HPDE6-E6E7 (cell line): ENCODE results near the gene PIEZO2.

Experiments
- DNase-seq: peaks from one replicate; pipeline ENCODE4 v3.0.0; 2011; ENCODE audit warnings: missing footprints; ENCODE audit errors: extremely low spot score

PIEZO2 gene

DNA sequence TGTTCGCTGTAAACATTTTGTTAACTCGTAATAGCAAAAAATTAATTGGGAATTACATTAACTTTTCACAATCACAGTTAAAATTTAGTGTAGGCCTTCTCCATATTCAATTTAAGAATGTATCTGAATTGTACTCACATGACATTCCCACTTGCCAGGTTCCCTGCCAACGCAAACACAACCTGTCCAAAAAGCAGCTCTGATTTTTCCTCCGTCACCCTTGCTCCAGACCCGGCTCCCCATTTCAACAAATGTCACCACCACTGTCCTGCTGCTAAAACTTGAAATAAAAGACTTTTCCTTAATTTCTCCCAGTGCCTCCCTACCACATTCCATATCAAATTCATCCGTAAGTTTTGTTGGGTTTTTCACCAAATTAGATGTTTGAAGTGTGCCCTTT, 120.3 kb downstream of the PIEZO2 start:
- DNase-seq: no peak

DNA sequence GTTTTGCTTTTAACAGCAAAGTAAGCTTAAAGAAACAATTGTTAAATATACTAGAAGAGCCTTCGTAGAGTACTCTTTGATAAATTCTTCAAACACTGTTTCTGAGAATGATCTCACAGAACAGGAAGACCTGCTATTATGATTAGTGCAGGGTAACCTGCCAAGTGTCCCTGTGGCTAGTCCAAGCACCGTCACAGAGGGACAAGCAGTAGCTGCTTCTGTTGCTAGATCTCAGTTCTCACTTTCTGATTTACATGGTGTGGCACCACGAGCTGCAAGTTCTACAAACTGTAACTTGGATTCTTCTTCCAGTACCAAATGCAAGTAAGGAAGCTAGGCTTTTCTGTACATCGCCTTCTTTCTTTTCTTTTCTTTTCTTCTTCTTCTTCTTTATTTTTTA, 121.5 kb downstream of the PIEZO2 start:
- no peak for DNase-seq

DNA sequence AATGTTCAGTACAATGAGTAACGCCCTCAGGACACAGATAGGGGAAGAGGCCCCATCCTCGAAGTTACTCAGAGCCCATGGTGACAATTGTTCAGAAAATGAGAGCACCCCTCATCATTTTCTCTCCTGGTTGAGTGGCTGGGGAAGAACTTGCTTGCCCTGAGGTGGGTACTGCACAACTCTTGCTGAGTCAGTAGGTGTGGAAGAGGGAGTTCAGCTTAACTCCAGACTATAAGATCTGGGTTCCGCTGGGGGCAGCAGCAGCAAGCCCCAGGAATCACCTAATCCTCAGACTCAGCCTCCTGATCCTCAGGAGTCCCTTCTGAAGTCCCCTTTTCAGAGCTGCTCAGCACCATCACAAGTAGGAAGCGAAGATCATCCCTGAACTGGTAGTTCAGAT, 123.7 kb downstream of the PIEZO2 start:
- DNase-seq: no peak

DNA sequence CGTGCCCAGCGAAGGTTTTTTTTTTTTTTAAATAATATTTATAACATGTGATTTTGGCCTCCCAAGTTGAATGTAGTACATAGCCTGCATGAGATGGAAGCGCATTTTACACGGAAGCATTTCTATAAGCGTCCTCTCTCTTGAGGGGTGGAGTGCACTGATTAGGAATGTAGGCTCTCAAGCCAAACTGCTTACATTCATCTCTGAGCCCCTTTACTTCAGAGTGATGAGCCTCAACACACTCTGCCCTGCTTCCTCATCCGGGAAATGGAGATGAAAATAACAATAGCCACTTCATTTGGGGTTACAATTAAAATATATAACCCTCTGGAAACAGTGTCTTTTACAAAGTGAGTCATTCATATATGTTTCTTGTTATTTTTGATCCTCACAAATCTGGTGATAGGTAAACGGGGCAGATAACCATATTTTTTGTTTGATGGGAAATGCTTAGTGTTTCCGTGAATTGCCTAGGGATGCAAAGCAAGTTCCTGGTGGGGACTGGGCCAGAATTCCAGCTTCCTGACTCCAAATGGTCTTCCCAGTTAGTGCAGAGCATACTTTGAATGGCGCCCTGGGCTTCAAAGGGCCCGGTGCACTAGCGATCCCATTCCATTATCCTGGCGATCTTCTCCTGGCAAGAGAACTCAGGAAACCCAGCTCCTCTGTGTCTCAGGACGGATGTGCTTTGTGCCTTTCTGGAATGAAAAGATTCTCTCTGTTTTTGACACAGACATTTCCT, 124.3 kb downstream of the PIEZO2 start:
- DNase-seq: no peak

DNA sequence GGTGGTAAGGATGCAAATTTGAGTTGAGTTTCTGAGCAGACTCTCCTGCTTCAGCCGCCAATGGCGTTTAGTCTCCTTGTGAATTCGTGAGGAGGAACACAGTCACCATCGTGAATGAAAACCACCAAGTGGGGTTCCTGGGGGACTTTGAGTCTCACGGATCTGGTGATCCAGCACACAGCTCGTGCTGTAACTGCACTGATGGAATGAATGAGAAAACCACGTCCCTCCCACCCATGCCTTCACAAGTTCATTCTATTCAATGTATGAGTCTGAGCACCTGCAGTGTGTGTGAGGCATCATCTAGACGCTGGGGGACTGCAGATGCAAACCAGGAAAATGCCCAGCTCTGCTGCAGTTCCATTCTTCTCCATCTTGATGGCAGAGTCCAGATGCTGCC, 127.9 kb downstream of the PIEZO2 start:
- DNase-seq: no peak

DNA sequence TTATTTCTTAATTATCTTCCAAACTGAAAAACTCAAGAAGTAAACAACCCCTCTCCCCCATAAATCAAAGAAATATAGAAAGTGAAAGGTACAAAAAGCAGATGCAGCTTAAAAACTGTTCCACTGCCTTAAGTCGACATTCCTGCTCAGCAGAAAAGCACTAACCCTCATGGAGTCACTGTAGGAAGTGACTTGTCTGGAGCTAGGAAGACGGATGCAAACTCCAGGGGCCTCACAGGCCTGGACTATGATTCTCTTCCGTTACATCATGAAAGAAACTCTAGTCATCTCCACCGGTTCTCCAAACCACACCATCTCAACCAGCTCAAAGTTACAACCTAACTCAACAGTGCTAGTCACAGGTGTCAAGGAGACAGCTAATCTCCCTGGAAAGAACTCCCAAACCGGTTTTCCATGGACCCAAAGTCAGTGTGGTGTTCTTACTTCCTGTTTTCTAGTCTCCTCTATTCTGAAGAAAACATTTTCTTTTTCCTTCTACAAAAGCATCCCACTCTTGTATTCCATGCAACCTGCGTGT, 128.4 kb downstream of the PIEZO2 start:
- no peak for DNase-seq

DNA sequence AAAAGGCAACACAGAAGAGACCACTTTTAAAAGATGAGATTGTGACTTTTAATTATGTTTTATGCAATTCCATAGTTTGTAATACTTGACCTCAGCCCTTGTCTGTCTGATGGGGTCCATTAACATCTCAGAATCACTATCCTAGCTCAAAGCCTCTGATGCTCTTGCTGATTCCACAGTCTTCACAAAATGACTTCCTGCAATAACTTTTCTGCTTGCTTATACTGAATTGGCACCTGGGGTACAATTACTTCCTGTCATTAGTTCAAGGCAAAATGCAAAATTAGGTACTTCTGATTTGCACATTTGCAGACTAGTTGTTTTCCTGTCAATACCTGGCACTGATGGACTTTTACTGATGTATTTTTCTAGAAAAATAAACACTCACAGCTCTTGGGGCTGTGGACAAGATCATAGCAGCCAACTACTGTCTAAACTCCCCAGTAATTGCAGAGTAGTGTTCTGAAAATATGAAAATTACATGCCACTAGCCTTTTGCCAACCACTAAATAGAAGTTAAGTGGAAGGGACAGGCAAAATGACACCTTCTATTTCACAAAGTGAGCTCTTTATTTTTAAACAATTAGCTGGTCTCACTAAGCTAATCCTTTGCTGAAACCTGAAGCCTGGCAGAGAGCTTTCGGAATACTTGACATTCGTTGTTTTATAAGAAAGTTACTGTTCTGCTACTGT, 129.1 kb downstream of the PIEZO2 start:
- no peak for DNase-seq

DNA sequence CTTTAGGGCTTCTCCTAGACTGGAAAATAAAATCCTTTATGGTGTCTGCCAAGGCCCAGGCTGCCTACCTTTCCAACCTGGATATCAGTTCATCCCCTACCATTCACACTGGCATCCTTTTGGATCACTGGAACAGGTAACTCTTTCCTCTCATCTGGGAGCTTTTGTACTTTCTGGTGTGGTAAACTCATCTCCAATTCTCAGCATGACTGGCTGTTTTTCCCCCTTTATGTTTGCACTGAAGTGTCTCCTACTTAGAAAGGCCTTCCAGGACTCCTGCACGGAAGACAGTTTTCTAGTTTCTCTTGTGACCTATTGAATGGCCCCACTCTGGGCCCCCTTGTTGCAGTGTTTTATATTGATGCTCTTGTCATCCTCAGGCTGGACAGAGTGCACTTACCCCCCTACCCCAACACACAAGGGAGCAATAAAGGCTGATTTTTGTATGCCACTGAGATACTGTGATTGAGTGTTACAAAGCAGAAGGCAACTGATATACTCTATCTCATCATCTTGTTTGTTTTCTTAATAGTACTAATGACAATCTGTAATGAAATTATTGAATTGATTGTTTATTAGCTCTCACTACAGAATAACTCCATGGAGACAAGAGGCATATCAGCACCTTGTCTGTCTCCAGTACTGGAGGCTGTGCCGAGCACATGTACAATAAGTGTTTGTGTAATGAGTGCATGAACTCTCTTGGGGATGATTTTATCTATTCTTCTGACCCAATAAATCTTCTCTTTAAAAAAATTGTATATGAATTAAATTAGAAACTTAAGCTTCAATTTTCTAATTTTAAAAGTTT, 129.9 kb downstream of the PIEZO2 start:
- DNase-seq: no peak

DNA sequence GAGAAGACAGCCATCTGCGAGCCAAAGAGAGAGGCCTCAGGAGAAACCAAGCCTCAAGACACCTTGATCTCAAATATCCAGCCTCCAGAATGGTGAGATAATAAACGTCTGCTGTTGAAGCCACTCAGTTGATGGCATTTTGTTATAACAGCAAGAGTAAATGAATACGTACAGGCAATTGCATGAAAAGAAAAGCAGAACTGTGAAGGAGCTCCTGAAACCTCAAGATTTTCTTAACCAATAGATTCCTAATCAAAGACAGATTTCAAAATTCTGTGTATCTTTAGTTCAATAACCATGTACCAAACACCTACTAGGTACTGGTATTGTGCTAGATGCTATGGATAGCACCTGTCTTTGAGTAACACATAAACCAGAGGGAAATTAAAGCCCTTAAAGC, 139.5 kb downstream of the PIEZO2 start:
- DNase-seq: no peak

DNA sequence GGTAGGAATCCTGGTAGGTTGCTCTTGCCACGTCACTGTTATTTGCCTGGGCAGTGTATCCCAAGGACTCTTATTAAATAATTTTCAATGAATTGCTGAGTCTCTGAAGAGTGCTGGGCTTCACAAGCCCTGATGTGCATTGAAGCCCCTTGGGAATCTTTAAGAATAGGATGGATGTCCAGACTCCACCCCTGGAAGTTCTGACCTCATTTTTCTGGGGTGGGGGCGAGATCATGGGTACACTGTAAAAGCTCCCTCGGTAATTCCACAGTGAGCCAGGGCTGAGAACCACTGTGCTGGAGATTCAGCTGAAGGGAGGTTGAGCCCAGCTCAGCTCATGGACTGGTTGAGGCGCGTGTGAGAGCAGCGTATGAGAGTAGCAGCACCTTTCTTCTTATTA, 140.2 kb downstream of the PIEZO2 start:
- DNase-seq: no peak

DNA sequence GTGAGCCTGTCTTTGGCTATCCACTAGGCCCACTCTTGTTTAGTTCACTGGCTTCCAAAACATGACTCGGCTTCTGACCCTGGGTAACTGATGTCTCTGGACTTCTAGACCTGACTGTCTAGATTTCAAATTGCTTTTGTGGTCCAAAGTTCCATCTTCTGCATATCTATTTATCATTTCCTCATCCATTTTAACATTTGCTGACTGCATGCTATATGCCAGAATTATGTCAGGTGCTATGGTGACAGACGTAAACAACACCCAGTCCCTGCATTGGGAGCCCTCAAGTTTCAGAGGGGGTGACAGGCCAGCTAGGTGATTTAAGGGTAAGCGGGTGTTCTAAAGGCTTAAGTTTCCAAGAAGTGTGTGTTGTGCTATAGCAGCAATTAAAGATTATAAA, 140.9 kb downstream of the PIEZO2 start:
- DNase-seq: no peak

DNA sequence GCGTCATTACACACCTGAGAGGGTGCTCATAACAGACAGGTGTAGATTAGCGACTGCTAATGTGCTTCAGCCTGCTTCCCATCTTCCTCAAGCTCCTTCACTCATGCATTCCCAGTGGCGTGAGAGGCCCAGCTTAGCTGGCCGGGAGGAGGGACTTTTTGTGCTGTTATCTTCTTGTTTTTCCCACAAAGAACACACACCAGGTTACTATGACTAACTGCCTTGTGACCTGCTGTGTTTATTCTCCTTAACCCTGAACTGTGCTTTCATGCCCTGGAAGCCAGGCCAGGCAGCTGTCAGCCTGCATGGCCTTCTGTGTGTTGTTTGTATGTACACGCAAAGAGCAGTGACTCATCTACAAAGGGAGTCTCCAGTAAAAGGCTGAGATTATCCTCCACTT, 143.8 kb downstream of the PIEZO2 start:
- no peak for DNase-seq

DNA sequence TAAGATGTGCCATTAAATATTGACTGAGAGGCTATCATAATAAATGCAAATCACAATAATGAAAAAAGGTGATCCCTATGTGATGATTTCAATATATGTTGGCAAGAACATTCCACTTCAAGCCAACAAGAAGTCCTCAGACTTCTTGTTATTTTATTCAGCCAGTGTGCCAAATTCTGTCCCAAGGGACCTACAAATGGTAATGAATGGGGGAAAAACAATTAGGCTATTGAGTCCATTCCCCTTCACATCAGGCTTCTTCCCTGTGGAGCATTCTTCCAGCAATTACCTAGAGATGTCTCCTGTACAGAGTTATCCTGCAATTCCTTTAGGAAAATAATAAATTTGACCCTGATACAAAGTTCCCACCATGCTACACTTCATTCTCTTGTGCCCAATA, 144.4 kb downstream of the PIEZO2 start:
- no peak for DNase-seq

DNA sequence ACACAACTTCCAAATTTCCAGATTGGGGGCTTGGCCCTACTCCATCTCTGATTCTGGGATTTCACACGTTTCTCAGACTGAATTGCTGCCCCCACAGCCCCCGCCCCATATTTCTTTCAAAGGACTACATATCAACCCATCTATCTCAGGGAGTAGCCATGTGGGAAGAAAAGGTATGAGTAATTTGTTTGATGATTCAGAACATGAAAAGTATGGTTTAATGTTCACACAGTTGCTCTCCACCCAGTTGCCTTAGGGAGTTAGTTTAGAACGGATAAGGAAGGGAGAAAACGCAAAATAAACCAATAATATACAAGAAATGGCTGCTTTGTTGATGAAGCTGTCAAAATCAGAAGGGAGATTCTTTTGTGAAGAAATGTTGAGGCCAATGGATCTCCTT, 145.1 kb downstream of the PIEZO2 start:
- DNase-seq: no peak

DNA sequence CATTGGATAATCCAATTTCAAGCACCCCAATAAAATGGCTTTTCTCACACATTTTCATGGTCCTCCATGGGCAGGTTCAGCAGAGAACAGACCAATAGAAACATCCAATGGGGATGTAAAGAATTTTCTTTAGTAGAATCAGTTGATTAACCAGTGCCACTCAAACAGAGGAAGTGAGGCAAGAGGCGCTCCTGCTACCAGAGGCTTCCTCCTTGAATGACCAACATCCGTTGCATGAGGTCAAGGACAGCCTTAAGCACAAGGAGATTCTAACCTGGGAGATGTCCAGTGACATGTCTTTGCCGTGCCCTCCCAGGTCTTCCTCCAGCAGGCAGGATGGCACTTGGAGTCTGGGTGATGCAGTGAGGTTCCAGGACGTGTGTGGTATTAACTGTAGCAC, 146.6 kb downstream of the PIEZO2 start:
- no peak for DNase-seq

DNA sequence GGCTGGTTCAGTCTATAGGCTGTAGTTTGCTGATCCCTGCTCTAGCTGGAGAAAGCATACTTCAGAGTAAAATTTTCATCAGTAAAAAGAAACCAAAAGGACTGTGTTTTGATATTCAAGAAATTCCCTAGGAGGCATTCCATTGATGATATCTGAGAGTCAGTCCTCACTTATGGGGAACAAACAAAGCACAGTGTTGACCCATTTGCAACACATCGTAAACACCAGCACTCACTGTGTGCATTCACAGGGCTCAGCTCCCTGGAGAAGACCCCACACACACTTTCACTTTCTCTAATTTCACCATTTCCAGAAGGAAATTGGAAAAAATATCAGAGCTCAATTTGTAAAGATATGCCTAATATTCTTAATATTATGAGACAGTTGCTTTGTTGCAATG, 147.1 kb downstream of the PIEZO2 start:
- DNase-seq: no peak

DNA sequence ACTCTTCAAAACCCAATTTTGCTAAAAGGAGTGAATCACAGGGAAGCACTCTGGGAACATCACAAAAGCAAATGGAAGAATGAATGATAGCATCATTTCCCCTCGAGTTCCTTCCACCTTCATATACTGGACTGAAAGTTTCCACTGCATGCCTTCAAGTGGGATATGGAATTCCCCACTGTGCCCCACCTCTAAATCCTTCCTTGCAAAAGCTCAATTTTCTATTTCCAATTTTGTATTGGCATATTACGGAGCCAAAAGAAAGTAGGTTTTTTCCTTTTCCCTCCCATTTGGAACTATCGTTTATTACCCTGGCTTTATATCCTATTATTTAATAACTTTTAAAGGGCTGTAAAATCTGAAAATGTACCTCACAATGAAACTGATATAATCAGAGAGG, 149.3 kb downstream of the PIEZO2 start:
- no peak for DNase-seq

DNA sequence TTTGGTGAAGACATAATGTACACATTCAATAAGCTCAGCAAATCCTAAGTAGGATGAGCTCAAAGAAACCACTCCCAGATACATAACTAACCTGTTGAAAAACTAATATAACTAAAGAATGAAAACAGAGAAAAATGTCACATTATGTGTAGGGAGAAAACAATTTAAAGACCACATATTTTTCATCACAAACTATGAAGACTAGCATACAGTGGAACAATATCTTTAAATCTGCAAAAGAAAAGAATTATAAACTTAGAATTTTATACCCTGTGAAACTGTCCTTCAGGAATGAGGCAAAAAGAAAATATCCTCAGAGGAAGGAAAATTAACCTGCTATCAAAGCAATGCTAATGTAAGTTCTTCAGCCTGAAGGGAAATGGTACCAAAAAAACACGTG, 151.5 kb downstream of the PIEZO2 start:
- DNase-seq: no peak

DNA sequence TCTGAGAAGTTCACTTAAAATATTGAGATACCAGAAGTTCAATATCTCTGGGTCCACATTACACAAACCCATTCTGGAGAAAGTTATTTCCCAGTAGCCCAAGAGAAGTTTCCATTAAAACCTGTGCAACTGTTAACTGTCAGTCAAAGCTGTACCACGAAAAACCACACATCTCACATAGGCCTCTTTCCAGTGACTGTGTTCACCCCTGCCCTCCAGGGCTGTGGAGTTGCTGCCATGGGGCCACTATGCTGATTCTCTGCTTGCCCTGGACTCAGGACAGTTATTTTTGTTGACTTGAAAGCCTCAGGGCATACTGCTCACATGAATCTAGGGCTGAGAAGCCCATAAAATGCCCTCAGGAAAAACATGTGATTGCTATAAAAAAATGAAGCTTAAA, 153.8 kb downstream of the PIEZO2 start:
- DNase-seq: no peak

DNA sequence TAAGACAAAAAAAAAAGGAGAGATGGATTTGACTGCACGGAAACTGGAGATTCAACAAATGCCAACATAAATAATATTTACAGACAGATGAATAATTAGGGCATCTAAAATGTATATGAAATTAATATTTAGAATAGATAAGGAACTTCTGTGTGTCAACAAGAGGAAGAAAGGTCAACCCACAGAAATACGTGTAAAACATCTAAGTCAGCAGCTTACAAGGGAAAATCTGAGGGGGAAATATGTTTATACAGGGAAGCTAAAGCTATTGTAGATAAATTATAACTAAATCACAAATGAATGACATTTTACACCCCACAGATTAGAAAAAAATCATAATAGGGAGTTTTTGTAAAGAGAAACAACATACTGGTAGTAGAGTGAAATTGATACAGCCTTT, 159.9 kb downstream of the PIEZO2 start:
- DNase-seq: no peak

DNA sequence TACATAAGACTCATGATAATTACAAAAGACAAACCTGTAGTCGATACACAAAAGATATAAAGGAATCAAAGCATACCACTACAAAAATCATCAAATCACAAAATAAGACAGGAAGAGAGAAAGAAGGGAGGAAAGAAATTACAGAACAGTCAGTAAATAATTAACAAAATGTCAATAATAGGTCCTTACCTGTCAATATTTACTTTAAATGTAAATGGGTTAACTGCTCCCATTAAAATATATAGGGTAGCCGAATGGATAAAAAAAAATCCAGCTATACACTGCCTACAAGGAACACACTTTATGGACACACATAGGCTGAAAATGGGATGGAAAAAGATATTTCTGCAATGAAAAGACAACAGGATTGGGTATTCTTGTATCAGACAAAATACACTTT, 163.7 kb downstream of the PIEZO2 start:
- DNase-seq: no peak

DNA sequence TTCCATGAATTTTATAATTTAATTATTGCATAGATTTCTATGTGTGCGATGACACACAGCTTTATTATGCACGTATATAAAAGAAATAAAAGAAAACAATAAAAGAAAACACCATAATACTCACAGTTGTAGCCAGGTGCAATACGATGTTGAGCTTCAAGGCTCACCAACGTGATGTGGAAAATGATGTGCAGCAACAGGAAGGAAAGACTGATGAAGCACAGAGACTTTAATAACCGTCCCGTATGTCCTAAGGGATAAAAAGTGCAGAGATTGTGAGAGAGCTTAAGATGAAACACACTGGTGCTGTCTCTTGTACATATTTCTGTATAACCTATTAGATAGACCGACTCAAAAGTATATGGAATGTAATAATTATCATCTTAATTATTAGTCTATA, 170.0 kb downstream of the PIEZO2 start:
- DNase-seq: no peak

DNA sequence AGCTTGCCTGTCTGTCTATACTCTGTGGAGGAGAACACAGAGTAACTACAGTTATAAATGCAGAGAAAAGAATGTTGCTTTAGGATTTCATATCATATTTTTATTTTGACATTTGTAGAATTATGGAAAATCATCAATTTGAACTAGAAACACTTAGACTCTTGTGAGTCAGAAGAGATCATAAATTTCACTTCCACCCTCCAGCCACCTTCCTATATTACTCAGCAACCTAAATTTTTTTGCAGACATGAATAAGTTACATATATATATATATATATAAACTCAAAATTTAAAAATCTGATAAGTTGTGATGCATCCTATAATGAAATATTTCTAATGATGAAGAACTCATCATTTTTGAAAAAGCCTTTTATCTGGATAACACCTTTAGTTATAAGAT, 172.3 kb downstream of the PIEZO2 start:
- DNase-seq: no peak
